ENCODE results near the gene ARL5A. TPM values are rescaled to one million over a fixed set of nuclear protein-coding genes. Genes with fewer than 3 reads are reported as not detected.

Gene ARL5A
- total and polyA plus RNA-seq, 2 donors (not counting 3 experiments of a cell fraction or from before 2014, with no cell fraction given), result 25.8 to 73.2 TPM

- FAIRE-seq (peak; percentile 31), DNase-seq (ENCODE audit: low read depth, low spot score) (peak; percentile 41)
- Histone ChIP-seq H3K27me3 (ENCODE audit: control insufficient read depth in 2 of 2, insufficient read depth in 2 of 2, low read length in 2 of 2) (no peaks in the 10 kb centered on the region), H3K36me3 (ENCODE audit: control insufficient read depth in 2 of 2, extremely low read depth in 1 of 2, insufficient read depth in 2 of 2, low read length in 2 of 2) (peaks cover 2 to 5% of the 10 kb centered on the region in 2 experiments), H3K27ac (ENCODE audit: insufficient read depth, low read depth, low read length) (no peak overlapping the region), H3K4me3 (replicated peaks in 1 of 3; ENCODE audit: insufficient read depth in 1 of 3, low read depth in 1 of 3, low read length in 3 of 3) (no peak overlapping the region), H3K4me1 (ENCODE audit: control insufficient read depth, extremely low read depth, insufficient read depth, low read length) (peaks cover 6% of the 10 kb centered on the region), H3K9me1 (replicated peaks; ENCODE audit: control insufficient read depth, extremely low read depth, insufficient read depth, low read length) (no peaks in the 10 kb centered on the region), H3K9me3 (replicated peaks; ENCODE audit: control insufficient read depth, insufficient read depth, low read length) (no peaks in the 10 kb centered on the region), H4K20me1 (replicated peaks; ENCODE audit: control insufficient read depth, extremely low read depth, insufficient read depth, low read length) (peaks cover 17% of the 10 kb centered on the region), H3K4me2 (ENCODE audit: insufficient read depth, low read length) (no peak overlapping the region), H2AFZ (ENCODE audit: low read depth, low read length) (no peak overlapping the region), H3K9ac (replicated peaks; ENCODE audit: extremely low read depth, insufficient read depth, low read length) (no peak overlapping the region), H3K79me2 (ENCODE audit: control insufficient read depth, insufficient read depth, low read length) (peaks cover 72% of the 10 kb centered on the region)
- CTCF ChIA-PET, result no interaction called here
- BruUV-seq (replicated peaks), result no TSS peak
- dilution Hi-C loops (cut with MboI; ENCODE audit: extremely low pct_ligation_motif_present, low sequenced_read_pairs) (no loop called here), intact Hi-C loops (cut with micrococcal nuclease) (no loop called here)
- TF ChIP-seq, protein P1, sequence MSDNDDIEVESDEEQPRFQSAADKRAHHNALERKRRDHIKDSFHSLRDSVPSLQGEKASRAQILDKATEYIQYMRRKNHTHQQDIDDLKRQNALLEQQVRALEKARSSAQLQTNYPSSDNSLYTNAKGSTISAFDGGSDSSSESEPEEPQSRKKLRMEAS (IDR thresholded peaks at IDR 0.05; ENCODE audit: insufficient read depth, insufficient read length), result no peak
- TF ChIP-seq CTCF (IDR thresholded peaks at IDR 0.05; ENCODE audit: extremely low read depth in 1 of 2, insufficient read depth in 1 of 2, low read depth in 1 of 2, low read length in 2 of 2) (no peak), GATA2 (IDR thresholded peaks at IDR 0.05; ENCODE audit: insufficient read depth, insufficient read length, low read depth, low read length) (no peak), FOS (IDR thresholded peaks at IDR 0.05; ENCODE audit: borderline replicate concordance, insufficient read depth, low read length) (peak; percentile 32), MYC (IDR thresholded peaks at IDR 0.05; ENCODE audit: low read depth, low read length) (no peak), EZH2 (IDR thresholded peaks at IDR 0.05; ENCODE audit: borderline replicate concordance, low read depth, low read length, severe bottlenecking) (no peak), JUN (IDR thresholded peaks at IDR 0.05; ENCODE audit: borderline replicate concordance, insufficient read depth, insufficient read length, low read depth) (peak; percentile 4), POLR2AphosphoS5 (IDR thresholded peaks at IDR 0.05; ENCODE audit: insufficient read depth, low read depth, low read length) (no peak), POLR2A (IDR thresholded peaks at IDR 0.05; ENCODE audit: low read depth, low read length) (no peak)
- POLR2A ChIA-PET, result no interaction called here
These were observed 10.3 kb downstream of the ARL5A start for GRCh38 chr2:151817929-151818328.
